ENCODE results near the gene FLACC1. TPM values are rescaled to one million over a fixed set of nuclear protein-coding genes. Genes with fewer than 3 reads are reported as not detected.
"Not testable (repeated sequence)": the region's sequence is repeated elsewhere in the genome, so short reads cannot be mapped to it uniquely, and the experiment has no call there.

The FLACC1 gene
- total RNA-seq, 1 donor from 2014 or later = 0.54 TPM

- Histone ChIP-seq H3K27me3 (ENCODE audit: control insufficient read depth, insufficient read depth, low read length) (no peaks in the 10 kb centered on the region), H3K4me3 (ENCODE audit: low read depth, low read length) (no peak overlapping the region), H3K36me3 (ENCODE audit: control insufficient read depth, insufficient read depth, low read length) (no peaks in the 10 kb centered on the region)
- TF ChIP-seq, protein P1, sequence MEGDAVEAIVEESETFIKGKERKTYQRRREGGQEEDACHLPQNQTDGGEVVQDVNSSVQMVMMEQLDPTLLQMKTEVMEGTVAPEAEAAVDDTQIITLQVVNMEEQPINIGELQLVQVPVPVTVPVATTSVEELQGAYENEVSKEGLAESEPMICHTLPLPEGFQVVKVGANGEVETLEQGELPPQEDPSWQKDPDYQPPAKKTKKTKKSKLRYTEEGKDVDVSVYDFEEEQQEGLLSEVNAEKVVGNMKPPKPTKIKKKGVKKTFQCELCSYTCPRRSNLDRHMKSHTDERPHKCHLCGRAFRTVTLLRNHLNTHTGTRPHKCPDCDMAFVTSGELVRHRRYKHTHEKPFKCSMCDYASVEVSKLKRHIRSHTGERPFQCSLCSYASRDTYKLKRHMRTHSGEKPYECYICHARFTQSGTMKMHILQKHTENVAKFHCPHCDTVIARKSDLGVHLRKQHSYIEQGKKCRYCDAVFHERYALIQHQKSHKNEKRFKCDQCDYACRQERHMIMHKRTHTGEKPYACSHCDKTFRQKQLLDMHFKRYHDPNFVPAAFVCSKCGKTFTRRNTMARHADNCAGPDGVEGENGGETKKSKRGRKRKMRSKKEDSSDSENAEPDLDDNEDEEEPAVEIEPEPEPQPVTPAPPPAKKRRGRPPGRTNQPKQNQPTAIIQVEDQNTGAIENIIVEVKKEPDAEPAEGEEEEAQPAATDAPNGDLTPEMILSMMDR (IDR thresholded peaks at IDR 0.05; ENCODE audit: insufficient read depth, low read length, poor library complexity, severe bottlenecking) = no peak
- DNase-seq (ENCODE audit: low read depth) = no peak
These were observed 12.6 kb upstream of the FLACC1 start for GRCh38 chr2:201369775-201370174.

DNA sequence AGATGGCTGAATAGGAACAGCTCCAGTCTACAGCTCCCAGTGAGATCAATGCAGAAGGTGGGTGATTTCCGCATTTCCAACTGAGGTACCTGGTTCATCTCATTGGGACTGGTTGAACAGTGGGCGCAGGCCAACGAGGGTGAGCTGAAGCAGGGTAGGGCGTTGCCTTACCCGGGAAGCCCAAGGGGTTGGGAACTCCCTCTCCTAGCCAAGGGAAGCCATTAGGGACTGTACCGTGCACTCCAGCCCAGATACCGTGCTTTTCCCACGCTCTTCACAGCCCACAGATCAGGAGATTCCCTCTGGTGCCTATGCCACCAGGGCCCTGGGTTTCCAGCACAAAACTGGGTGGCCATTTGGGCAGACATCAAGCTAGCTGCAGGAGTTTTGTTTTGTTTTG, 12.2 kb upstream of the FLACC1 start:
- not testable (repeated sequence) for DNase-seq (ENCODE audit: low read depth); H3K4me3 ChIP-seq (ENCODE audit: low read depth, low read length); H3K27me3 ChIP-seq (ENCODE audit: control insufficient read depth, insufficient read depth, low read length); H3K36me3 ChIP-seq (ENCODE audit: control insufficient read depth, insufficient read depth, low read length)

DNA sequence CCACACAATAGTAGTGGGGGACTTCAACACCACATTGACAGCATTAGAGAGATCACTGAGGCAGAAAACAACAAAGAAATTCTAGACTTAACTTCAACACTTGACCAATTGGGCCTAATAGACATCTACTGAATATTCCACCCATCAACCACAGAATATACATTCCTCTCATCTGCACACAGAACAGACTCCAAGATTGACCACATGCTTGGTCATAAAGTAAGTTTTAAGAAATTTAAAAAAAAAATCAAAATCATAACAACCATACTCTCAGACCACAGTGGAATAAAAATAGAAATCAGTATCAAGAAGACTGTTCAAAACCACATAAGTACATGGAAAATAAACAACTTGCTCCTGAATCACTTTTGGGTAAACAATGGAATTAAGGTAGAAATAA, 9.0 kb upstream of the FLACC1 start:
- Histone ChIP-seq H3K4me3 (ENCODE audit: low read depth, low read length) (no peak overlapping the region), H3K36me3 (ENCODE audit: control insufficient read depth, insufficient read depth, low read length) (no peaks in the 10 kb centered on the region), H3K27me3 (ENCODE audit: control insufficient read depth, insufficient read depth, low read length) (no peaks in the 10 kb centered on the region)
- no peak for DNase-seq (ENCODE audit: low read depth)
- TF ChIP-seq, protein P1 (IDR thresholded peaks at IDR 0.05; ENCODE audit: insufficient read depth, low read length, poor library complexity, severe bottlenecking) = no peak

DNA sequence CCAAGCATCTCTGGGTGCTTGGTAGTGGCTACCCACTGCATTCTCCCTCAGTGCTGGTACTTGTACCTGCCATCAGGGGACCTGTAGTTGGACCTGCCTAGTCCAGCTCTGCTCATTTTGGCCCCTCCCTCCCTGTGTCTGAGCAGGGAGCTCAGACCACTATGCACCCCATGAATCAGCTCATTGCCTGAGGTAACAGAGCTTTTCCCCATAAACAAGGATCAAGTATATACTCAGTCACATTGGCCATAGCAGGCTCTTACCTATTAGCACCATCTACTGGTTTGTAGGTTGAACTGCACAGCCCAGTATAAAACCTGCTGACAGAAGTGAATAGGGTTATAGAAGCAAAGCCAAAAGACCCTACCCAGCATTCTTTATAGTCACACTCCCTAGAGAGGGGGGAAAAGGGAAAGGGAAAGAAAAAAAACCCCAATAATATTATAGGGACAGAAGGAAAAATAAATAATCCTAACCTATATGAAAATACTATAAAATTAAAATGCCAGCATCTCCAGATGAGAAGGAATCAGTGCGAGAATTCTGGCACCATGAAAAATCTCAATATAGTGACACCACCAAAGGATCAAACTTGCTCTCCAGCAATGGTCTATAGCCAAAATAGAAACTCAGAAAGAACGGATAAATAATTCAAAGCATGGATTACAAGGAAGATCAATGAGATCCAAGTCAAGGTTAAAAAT, 6.9 kb upstream of the FLACC1 start:
- DNase-seq (ENCODE audit: low read depth) = no peak
- no peaks in the 10 kb centered on the region for H3K27me3 ChIP-seq (ENCODE audit: control insufficient read depth, insufficient read depth, low read length)
- no peak overlapping the region for H3K4me3 ChIP-seq (ENCODE audit: low read depth, low read length)
- TF ChIP-seq, protein P1 (IDR thresholded peaks at IDR 0.05; ENCODE audit: insufficient read depth, low read length, poor library complexity, severe bottlenecking) = peak; percentile 79
- no peaks in the 10 kb centered on the region for H3K36me3 ChIP-seq (ENCODE audit: control insufficient read depth, insufficient read depth, low read length)

GRCh38 chr2:201362396-201362795, 5.3 kb upstream of the FLACC1 start:
- Histone ChIP-seq H3K27me3 (ENCODE audit: control insufficient read depth, insufficient read depth, low read length) (no peaks in the 10 kb centered on the region), H3K36me3 (ENCODE audit: control insufficient read depth, insufficient read depth, low read length) (no peaks in the 10 kb centered on the region), H3K4me3 (ENCODE audit: low read depth, low read length) (no peak overlapping the region)
- TF ChIP-seq, protein P1 (IDR thresholded peaks at IDR 0.05; ENCODE audit: insufficient read depth, low read length, poor library complexity, severe bottlenecking) = no peak
- DNase-seq (ENCODE audit: low read depth) = no peak

DNA sequence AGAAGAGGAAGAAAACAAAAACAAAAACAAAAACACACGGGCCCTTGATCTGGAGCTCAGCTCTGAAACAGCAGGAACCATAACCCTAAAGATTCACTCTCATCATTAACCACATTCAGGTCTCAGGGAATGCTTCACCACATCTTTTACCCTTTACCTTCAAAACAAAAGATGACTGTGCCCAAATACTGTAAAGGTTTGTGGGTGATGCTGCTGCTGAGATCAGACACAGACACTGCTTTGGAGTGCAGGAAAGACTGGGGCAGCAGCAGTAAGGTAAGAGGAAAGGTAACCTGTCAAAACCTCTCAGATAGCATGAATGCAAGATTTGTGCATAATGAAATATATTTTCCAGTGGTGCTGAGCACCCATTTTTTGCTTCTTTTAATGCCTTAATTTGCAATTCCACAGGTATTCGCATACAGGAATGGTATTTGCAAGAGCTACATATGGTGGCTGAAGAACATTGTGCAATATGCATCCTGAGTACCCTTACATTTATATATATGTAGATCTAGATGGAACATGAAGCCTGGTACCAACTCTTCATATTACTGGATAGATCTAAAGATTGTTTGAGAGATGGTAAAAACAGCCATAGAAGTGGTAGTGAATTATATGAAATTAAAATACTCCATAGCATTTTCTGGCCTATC, 4.1 kb upstream of the FLACC1 start:
- DNase-seq (ENCODE audit: low read depth) = no peak
- TF ChIP-seq, protein P1 (IDR thresholded peaks at IDR 0.05; ENCODE audit: insufficient read depth, low read length, poor library complexity, severe bottlenecking) = no peak
- Histone ChIP-seq H3K36me3 (ENCODE audit: control insufficient read depth, insufficient read depth, low read length) (no peaks in the 10 kb centered on the region), H3K27me3 (ENCODE audit: control insufficient read depth, insufficient read depth, low read length) (no peaks in the 10 kb centered on the region), H3K4me3 (ENCODE audit: low read depth, low read length) (no peak overlapping the region)
